Measurements from ENCODE around the gene NFU1. TPM values are rescaled to one million over a fixed set of nuclear protein-coding genes. Genes with fewer than 3 reads are reported as not detected.
"Not testable (repeated sequence)": the region's sequence is repeated elsewhere in the genome, so short reads cannot be mapped to it uniquely, and the experiment has no call there.

Gene NFU1
- total and polyA plus RNA-seq, 12 donors: 47.3 to 117 (median 55.6) TPM

- TF ChIP-seq CTCF (IDR thresholded peaks at IDR 0.05) (no peak), POLR2A (IDR thresholded peaks at IDR 0.05) (no peak)
- 82 to 87% (median 84%) methylated on average over 4 of the region's 4 CpGs for WGBS, 4 donors
- intact Hi-C loops (cut with DNase I): no loop called here
Measured at GRCh38 chr2:69453475-69454129, 16.4 kb upstream of the NFU1 start.

GRCh38 chr2:69452687-69453086 is 15.5 kb upstream of the NFU1 start:
- WGBS, 4 donors: 92 to 100% (median 97%) methylated on average over 3 of the region's 3 CpGs
- Histone ChIP-seq H3K4me1 (replicated peaks in 1 of 2) (no peaks in the 10 kb centered on the region), H3K27me3 (no peaks in the 10 kb centered on the region), H3K9me3 (replicated peaks in 1 of 3) (no peaks in the 10 kb centered on the region), H3K27ac (no peak overlapping the region), H3K4me3 (no peak overlapping the region), H3K36me3 (replicated peaks in 1 of 2) (no peaks in the 10 kb centered on the region)
- TF ChIP-seq CTCF (IDR thresholded peaks at IDR 0.05) (no peak), POLR2A (IDR thresholded peaks at IDR 0.05) (no peak)
- intact Hi-C loops (cut with DNase I): no loop called here
- no peak for DNase-seq

More at GRCh38 chr2:69453475-69454129, 16.4 kb upstream of the NFU1 start:
- Histone ChIP-seq H3K4me3 (no peak overlapping the region), H3K27ac (no peak overlapping the region), H3K9me3 (replicated peaks in 1 of 3) (no peaks in the 10 kb centered on the region), H3K4me1 (replicated peaks in 1 of 2) (no peaks in the 10 kb centered on the region), H3K36me3 (replicated peaks in 1 of 2) (no peaks in the 10 kb centered on the region), H3K27me3 (no peaks in the 10 kb centered on the region)
- no peak for DNase-seq

GRCh38 chr2:69450735-69451416 is 13.6 kb upstream of the NFU1 start:
- no peak overlapping the region for H3K27ac ChIP-seq
- TF ChIP-seq CTCF (IDR thresholded peaks at IDR 0.05) (no peak), POLR2A (IDR thresholded peaks at IDR 0.05) (no peak)
- H3K9me3 ChIP-seq (replicated peaks in 1 of 3): no peaks in the 10 kb centered on the region
- H3K27me3 ChIP-seq: no peaks in the 10 kb centered on the region
- no peak overlapping the region for H3K4me3 ChIP-seq
- intact Hi-C loops (cut with DNase I): no loop called here
- H3K4me1 ChIP-seq (replicated peaks in 1 of 2): no peaks in the 10 kb centered on the region
- WGBS, 4 donors: 85 to 88% (median 86%) methylated on average over 6 of the region's 6 CpGs
- H3K36me3 ChIP-seq (replicated peaks in 1 of 2): no peaks in the 10 kb centered on the region
- no peak for DNase-seq

GRCh38 chr2:69449906-69450305 is 12.7 kb upstream of the NFU1 start:
- H3K4me3 ChIP-seq: no peak overlapping the region
- WGBS, 4 donors: 55 to 66% (median 62%) methylated on average over 5 of the region's 5 CpGs
- DNase-seq: peak in 1 of 7 donors; percentile 14
- no peaks in the 10 kb centered on the region for H3K36me3 ChIP-seq (replicated peaks in 1 of 2)
- intact Hi-C loops (cut with DNase I): no loop called here
- no peak overlapping the region for H3K27ac ChIP-seq
- H3K4me1 ChIP-seq (replicated peaks in 1 of 2): no peaks in the 10 kb centered on the region
- no peaks in the 10 kb centered on the region for H3K27me3 ChIP-seq
- H3K9me3 ChIP-seq (replicated peaks in 1 of 3): no peaks in the 10 kb centered on the region
- TF ChIP-seq CTCF (IDR thresholded peaks at IDR 0.05): no peak
- no peak for TF ChIP-seq POLR2A (IDR thresholded peaks at IDR 0.05)

- H3K4me3 ChIP-seq; H3K27me3 ChIP-seq; H3K9me3 ChIP-seq (replicated peaks in 1 of 3); intact Hi-C loops (cut with DNase I); H3K36me3 ChIP-seq (replicated peaks in 1 of 2); H3K4me1 ChIP-seq (replicated peaks in 1 of 2); DNase-seq; H3K27ac ChIP-seq: not testable (repeated sequence)
- WGBS, 4 donors: 76 to 89% (median 88%) methylated on average over 3 of the region's 3 CpGs
Measured at GRCh38 chr2:69443673-69444072, 6.4 kb upstream of the NFU1 start.

- H3K36me3 ChIP-seq (replicated peaks in 1 of 2); intact Hi-C loops (cut with DNase I); H3K27ac ChIP-seq; H3K4me3 ChIP-seq; H3K9me3 ChIP-seq (replicated peaks in 1 of 3); H3K27me3 ChIP-seq; DNase-seq: not testable (repeated sequence)
- 98 to 100% (median 99%) methylated on average over 1 to 2 of the region's 2 CpGs for WGBS, 4 donors
- H3K4me1 ChIP-seq (replicated peaks in 1 of 2): peaks cover 16 to 26% of the 10 kb centered on the region in 2 donors
Measured at GRCh38 chr2:69439499-69439898, 2.3 kb upstream of the NFU1 start.
